GM23248 (cell line): ENCODE results near the gene RPRD1B. TPM values are rescaled to one million over a fixed set of nuclear protein-coding genes. Genes with fewer than 3 reads are reported as not detected.

Source experiments
- DNase-seq: peaks from one replicate; pipeline ENCODE4 v3.0.0-alpha.2; 2015
- H2AFZ ChIP-seq: fragments of 200-600 bp; sonication (generic); 2 replicates; pipeline ENCODE4 v1.6.1; 2016; ENCODE audit warnings: antibody characterized with exemption
- H3F3A ChIP-seq: fragments of 200-600 bp; sonication (generic); 2 replicates; pipeline ENCODE4 v1.6.1; 2016; ENCODE audit warnings: mild to moderate bottlenecking, antibody characterized with exemption, mixed run types; ENCODE audit not compliant: insufficient read depth
- H3K27ac ChIP-seq: fragments of 200-600 bp; sonication (generic); 2 replicates; pipeline ENCODE4 v1.5.1; 2016; ENCODE audit warnings: mild to moderate bottlenecking
- H3K27me3 ChIP-seq: fragments of 200-600 bp; sonication (generic); replicated peaks from 2 replicates; pipeline ENCODE4 v1.6.1; 2016; ENCODE audit warnings: mild to moderate bottlenecking; ENCODE audit not compliant: insufficient read depth
- H3K36me3 ChIP-seq: fragments of 200-600 bp; sonication (generic); 2 replicates; pipeline ENCODE4 v1.6.1; 2016; ENCODE audit warnings: low read depth, mild to moderate bottlenecking
- H3K4me1 ChIP-seq: fragments of 200-600 bp; sonication (generic); 2 replicates; pipeline ENCODE4 v1.6.1; 2016; ENCODE audit warnings: mild to moderate bottlenecking; ENCODE audit not compliant: insufficient read depth
- H3K4me2 ChIP-seq: fragments of 200-600 bp; sonication (generic); one replicate; pipeline ENCODE4 v1.6.1; 2016; ENCODE audit warnings: mild to moderate bottlenecking; ENCODE audit not compliant: unreplicated experiment
- H3K4me3 ChIP-seq: fragments of 200-600 bp; sonication (generic); 2 replicates; pipeline ENCODE4 v1.5.1; 2016; ENCODE audit warnings: mild to moderate bottlenecking
- H3K79me2 ChIP-seq: fragments of 200-600 bp; sonication (generic); 2 replicates; pipeline ENCODE4 v1.6.1; 2016; ENCODE audit warnings: mild to moderate bottlenecking; ENCODE audit not compliant: insufficient read depth
- H3K9ac ChIP-seq: fragments of 200-600 bp; sonication (generic); 2 replicates; pipeline ENCODE4 v1.6.1; 2016; ENCODE audit warnings: mild to moderate bottlenecking
- H3K9me2 ChIP-seq: fragments of 200-600 bp; sonication (generic); 2 replicates; pipeline ENCODE4 v1.6.1; 2016; ENCODE audit warnings: mixed run types, mild to moderate bottlenecking, moderate library complexity; ENCODE audit not compliant: insufficient read depth
- H3K9me3 ChIP-seq: fragments of 200-600 bp; sonication (generic); one replicate; pipeline ENCODE4 v1.6.1; 2017; ENCODE audit warnings: low read depth
- H4K20me1 ChIP-seq: fragments of 200-600 bp; sonication (generic); 2 replicates; pipeline ENCODE4 v1.6.0; 2016; ENCODE audit not compliant: insufficient read depth
- EZH2 ChIP-seq: fragments of 200-600 bp; sonication (generic); IDR thresholded peaks from 2 replicates; pipeline ENCODE4 v1.6.1; 2018; ENCODE audit warnings: antibody characterized with exemption, mild to moderate bottlenecking; ENCODE audit not compliant: insufficient read depth, poor library complexity, severe bottlenecking
- EZH2phosphoT487 ChIP-seq: fragments of 200-600 bp; sonication (generic); IDR thresholded peaks from 2 replicates; pipeline ENCODE4 v1.6.1; 2018; ENCODE audit warnings: antibody characterized with exemption, moderate library complexity, mild to moderate bottlenecking, low read depth; ENCODE audit not compliant: insufficient read depth
- WGBS, 2 experiments: methylation state at CpG; one replicate each; pipeline ENCODE4 v1.1.6; 2015 to 2017; ENCODE audit warnings: low lambda C conversion rate in 2 of 2, low coverage in 1 of 2; ENCODE audit errors: missing lambda C conversion rate in 2 of 2; 5-methylcytosine and 5-hydroxymethylcytosine counted together
- in situ Hi-C: fragments of 300-500 bp; cut with MboI; formaldehyde crosslinking; loops from 2 replicates; pipeline ENCODE4 v1.15.0; 2020
- polyA plus RNA-seq: library from polyadenylated mRNA; unstranded; fragments of >200 nt; fragmentation: Nextera tagmentation; extraction: Ambion mirVana; gene quantifications from 2 replicates; pipeline ENCODE4 v1.2.1, GENCODE V29; 2016
- total RNA-seq: library from RNA; depleted of rRNA; stranded (reverse); fragments of >200 nt; shearing (Covaris generic); gene quantifications from 2 replicates; pipeline ENCODE4 v1.2.3, GENCODE V29; 2014

The RPRD1B gene
- total and polyA plus RNA-seq, 2 experiments from 2014 or later = 13.5 to 15.6 TPM

GRCh38 chr20:38090061-38090460, 56.5 kb downstream of the RPRD1B start:
- no peaks in the 10 kb centered on the region for H3K9me3 ChIP-seq
- H3K27ac ChIP-seq = no peak overlapping the region
- TF ChIP-seq EZH2 (no peak), EZH2phosphoT487 (no peak)
- no peak for DNase-seq
- H3K9ac ChIP-seq = no peak overlapping the region
- H3K79me2 ChIP-seq = 0 out of 2 replicates have a peak, but pooled peaks cover 4% of the 10 kb centered on the region
- no peaks in the 10 kb centered on the region for H4K20me1 ChIP-seq
- H3K4me3 ChIP-seq = no peak overlapping the region
- H3K4me2 ChIP-seq = no peak overlapping the region
- in situ Hi-C loops = no loop called here
- H3K4me1 ChIP-seq = peaks cover 17% of the 10 kb centered on the region
- no peak overlapping the region for H2AFZ ChIP-seq
- H3K27me3 ChIP-seq = no peaks in the 10 kb centered on the region
- H3K9me2 ChIP-seq = no peaks in the 10 kb centered on the region
- peaks cover 16% of the 10 kb centered on the region for H3F3A ChIP-seq
- H3K36me3 ChIP-seq = peaks cover 14% of the 10 kb centered on the region; the same call in 1 of the 2 replicates
- 86% methylated on average over 7 of the region's 7 CpGs for WGBS, 2 experiments

- TF ChIP-seq EZH2phosphoT487 = no peak
- no peak for TF ChIP-seq EZH2
- Histone ChIP-seq H3K9me2 (no peaks in the 10 kb centered on the region), H3K9me3 (no peaks in the 10 kb centered on the region), H3K27me3 (no peaks in the 10 kb centered on the region), H3K4me2 (no peak overlapping the region), H2AFZ (no peak overlapping the region), H3F3A (peaks cover 16% of the 10 kb centered on the region), H3K9ac (no peak overlapping the region), H3K36me3 (peaks cover 14% of the 10 kb centered on the region; the same call in 1 of the 2 replicates), H3K27ac (no peak overlapping the region), H3K4me1 (peaks cover 27% of the 10 kb centered on the region), H3K4me3 (no peak overlapping the region), H4K20me1 (no peaks in the 10 kb centered on the region), H3K79me2 (no peaks in the 10 kb centered on the region)
- no peak for DNase-seq
- WGBS, 2 experiments = 89 to 92% methylated on average over 6 of the region's 6 CpGs
- in situ Hi-C loops = no loop called here
These were observed 58.1 kb downstream of the RPRD1B start for GRCh38 chr20:38091441-38092216.

- Histone ChIP-seq H2AFZ (no peak overlapping the region), H3K9me3 (no peaks in the 10 kb centered on the region), H3K27ac (no peak overlapping the region), H3K4me1 (peaks cover 27% of the 10 kb centered on the region), H4K20me1 (no peaks in the 10 kb centered on the region), H3K9ac (no peak overlapping the region), H3F3A (peaks cover 16% of the 10 kb centered on the region), H3K79me2 (no peaks in the 10 kb centered on the region), H3K27me3 (no peaks in the 10 kb centered on the region), H3K4me3 (no peak overlapping the region), H3K4me2 (no peak overlapping the region), H3K36me3 (peaks cover 13% of the 10 kb centered on the region; the same call in 1 of the 2 replicates), H3K9me2 (no peaks in the 10 kb centered on the region)
- in situ Hi-C loops = no loop called here
- no peak for TF ChIP-seq EZH2
- no peak for TF ChIP-seq EZH2phosphoT487
- DNase-seq = no peak
- WGBS, 2 experiments = 99% methylated on average over 12 of the region's 12 CpGs
These were observed 58.8 kb downstream of the RPRD1B start for GRCh38 chr20:38092260-38092857.

- peaks cover 27% of the 10 kb centered on the region for H3K4me1 ChIP-seq
- in situ Hi-C loops = no loop called here
- H2AFZ ChIP-seq = no peak overlapping the region
- peaks cover 7% of the 10 kb centered on the region; the same call in 1 of the 2 replicates for H3K36me3 ChIP-seq
- H3K9me2 ChIP-seq = no peaks in the 10 kb centered on the region
- no peak overlapping the region for H3K9ac ChIP-seq
- H4K20me1 ChIP-seq = no peaks in the 10 kb centered on the region
- no peaks in the 10 kb centered on the region for H3K79me2 ChIP-seq
- H3K27me3 ChIP-seq = no peaks in the 10 kb centered on the region
- peaks cover 16% of the 10 kb centered on the region for H3F3A ChIP-seq
- no peak overlapping the region for H3K4me3 ChIP-seq
- H3K9me3 ChIP-seq = no peaks in the 10 kb centered on the region
- TF ChIP-seq EZH2phosphoT487 = no peak
- no peak for TF ChIP-seq EZH2
- no peak for DNase-seq
- no peak overlapping the region for H3K4me2 ChIP-seq
- no peak overlapping the region for H3K27ac ChIP-seq
These were observed 59.4 kb downstream of the RPRD1B start for GRCh38 chr20:38092915-38093314.
